CD4-positive, alpha-beta T cell (primary cell): Measurements from ENCODE around the gene ERMARD. TPM values are rescaled to one million over a fixed set of nuclear protein-coding genes. Genes with fewer than 3 reads are reported as not detected.

Experiments
- ATAC-seq: fragments of 200-7000 bp; cut with Tn5 transposase; one replicate; pipeline ENCODE4 v1.10.0; 2022; ENCODE audit warnings: mild to moderate bottlenecking; ENCODE audit not compliant: poor library complexity
- CTCF ChIA-PET: fragments of 350-600 bp; sonication (Branson Sonifier 250); formaldehyde crosslinking; loops from one replicate; lab custom pipeline; 2021; ENCODE audit warnings: antibody characterized with exemption, inconsistent platforms; lab: Charles Lee
- POLR2A ChIA-PET: fragments of 350-600 bp; sonication (Branson Sonifier 250); formaldehyde crosslinking; loops from one replicate; lab custom pipeline; 2021; ENCODE audit warnings: antibody characterized with exemption, inconsistent platforms; lab: Charles Lee
- DNase-seq, 14 experiments: peaks; one replicate each; pipeline ENCODE4 v3.0.0-alpha.2; 2013 to 2020; ENCODE audit warnings: mixed read lengths in 2 of 14
- H3K27ac ChIP-seq, 2 donors: one replicate each; pipeline versions ENCODE4 v1.5.1 to v1.7.0; 2013; ENCODE audit warnings: low read length in 2 of 2, low read depth in 1 of 2, mild to moderate bottlenecking in 1 of 2
- H3K27me3 ChIP-seq, 2 experiments: 1 replicate in 1 of 2; 2 replicates in 1 of 2; pipeline versions ENCODE4 v1.6.1 to v1.7.0; 2013; ENCODE audit warnings: low read length in 2 of 2, control low read depth in 1 of 2, mild to moderate bottlenecking in 1 of 2, moderate library complexity in 1 of 2; ENCODE audit not compliant: insufficient read depth in 2 of 2, control insufficient read depth in 1 of 2
- H3K36me3 ChIP-seq: one replicate; pipeline ENCODE4 v1.6.1; 2013; ENCODE audit warnings: low read length, control low read depth; ENCODE audit not compliant: insufficient read depth
- H3K4me1 ChIP-seq: one replicate; pipeline ENCODE4 v1.6.1; 2013; ENCODE audit warnings: low read length, control low read depth; ENCODE audit not compliant: insufficient read depth
- H3K4me3 ChIP-seq: one replicate; pipeline ENCODE4 v1.5.1; 2013; ENCODE audit warnings: mild to moderate bottlenecking, low read length, moderate library complexity
- H3K9me3 ChIP-seq, 2 experiments: 1 replicate in 1 of 2; 2 replicates in 1 of 2; pipeline versions ENCODE4 v1.6.1 to v1.7.0; 2013; ENCODE audit warnings: low read length in 2 of 2, mild to moderate bottlenecking in 2 of 2, control low read depth in 1 of 2, moderate library complexity in 1 of 2; ENCODE audit not compliant: control insufficient read depth in 1 of 2, insufficient read depth in 1 of 2
- H3K27ac Mint-ChIP-seq: one replicate; pipeline ENCODE4 v1.8.0; 2020; ENCODE audit warnings: mixed read lengths
- H3K27me3 Mint-ChIP-seq: one replicate; pipeline ENCODE4 v1.8.0; 2021; ENCODE audit warnings: mixed read lengths
- H3K36me3 Mint-ChIP-seq: one replicate; pipeline ENCODE4 v1.8.0; 2021; ENCODE audit warnings: low read depth, mixed read lengths
- H3K4me1 Mint-ChIP-seq: one replicate; pipeline ENCODE4 v1.8.0; 2021; ENCODE audit warnings: low read depth, mixed read lengths
- H3K4me3 Mint-ChIP-seq: one replicate; pipeline ENCODE4 v1.8.0; 2020; ENCODE audit warnings: mild to moderate bottlenecking, mixed read lengths
- H3K9me3 Mint-ChIP-seq: one replicate; pipeline ENCODE4 v1.8.0; 2020; ENCODE audit warnings: mixed read lengths
- intact Hi-C, 2 experiments: fragments of 100-400 bp; cut with DNase I in 1 of 2; cut with micrococcal nuclease in 1 of 2; formaldehyde crosslinking; loops; one replicate each; pipeline versions ENCODE4 v1.15.1 to v1.9.0; 2023 to 2025; cut with DNase I, micrococcal nuclease
- total RNA-seq, 174 experiments: library from RNA in 2 of 174; stranded (reverse) in 2 of 174; gene quantifications; one replicate each; pipeline ENCODE4 v1.2.3 and lab custom pipeline; 2021 to 2026
- TF ChIP-seq, protein P1 (sequence below): fragments of 200-600 bp; IDR thresholded peaks from one replicate; pipeline ENCODE4 v1.8.0; 2022; ENCODE audit warnings: antibody characterized with exemption, mild to moderate bottlenecking

Gene ERMARD
- total RNA-seq, 2 experiments from 2014 or later: 24.2 to 26.2 TPM

DNA sequence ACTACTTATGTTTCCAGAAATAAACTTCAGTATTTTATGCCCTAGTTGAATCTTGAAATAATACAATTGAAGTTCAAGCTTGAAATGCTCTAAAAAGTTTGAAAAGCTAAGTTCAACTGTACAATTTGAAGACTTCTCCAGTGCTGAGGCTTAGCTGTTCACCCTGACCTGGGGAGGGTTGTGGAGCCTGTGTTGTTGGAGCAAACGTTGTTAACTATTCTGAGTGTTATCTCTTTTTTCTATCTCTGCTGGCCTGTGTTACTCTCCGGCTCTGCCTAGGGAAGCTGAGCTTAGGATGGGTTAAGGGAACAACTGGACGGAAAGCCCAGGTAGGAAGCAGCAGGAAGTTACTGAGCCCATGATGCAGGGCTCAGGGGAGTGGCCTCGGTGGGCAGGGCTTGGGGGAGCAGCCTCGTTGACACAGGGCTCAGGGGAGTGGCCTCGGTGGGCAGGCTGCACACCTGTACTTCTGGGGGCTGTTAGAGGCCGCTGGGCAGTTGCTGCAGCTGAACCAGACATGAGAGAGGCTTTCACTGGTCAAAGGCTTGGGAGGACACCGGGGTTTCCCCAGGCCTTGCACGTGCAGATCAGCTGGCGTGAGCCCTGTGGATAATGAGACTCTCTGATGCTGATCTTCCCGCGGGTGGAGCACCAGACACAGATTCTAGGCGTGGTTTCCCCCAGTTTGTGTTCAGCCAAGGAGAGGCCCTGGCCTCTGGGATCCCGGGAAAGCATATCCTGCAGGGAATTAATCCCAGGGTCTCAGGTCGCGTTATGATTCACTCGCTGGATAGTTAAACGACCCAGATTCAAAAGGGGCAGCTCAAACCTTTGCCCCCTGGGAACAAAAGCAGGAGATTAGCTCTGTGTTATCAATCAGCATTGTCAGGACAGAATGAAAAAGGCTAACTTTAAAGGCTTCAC lies 58.9 kb downstream of the ERMARD start:
- ATAC-seq: no peak
- Histone ChIP-seq H3K27me3 (no peaks in the 10 kb centered on the region), H3K36me3 (no peaks in the 10 kb centered on the region), H3K4me3 (no peak overlapping the region), H3K27ac (no peak overlapping the region), H3K4me1 (peaks cover 41% of the 10 kb centered on the region), H3K9me3 (peaks cover 0 to 8% of the 10 kb centered on the region in 2 experiments)
- intact Hi-C loops: no loop called here
- Mint-ChIP-seq H3K36me3 (no peaks in the 10 kb centered on the region), H3K9me3 (peaks cover 2% of the 10 kb centered on the region), H3K27ac (no peak overlapping the region), H3K4me3 (no peak overlapping the region), H3K27me3 (peaks cover 28% of the 10 kb centered on the region), H3K4me1 (peaks cover 31% of the 10 kb centered on the region)
- DNase-seq: peak in 1 of 14 experiments; percentile 29
- ChIA-PET POLR2A (no interaction called here), CTCF (no interaction called here)
- TF ChIP-seq, protein P1, sequence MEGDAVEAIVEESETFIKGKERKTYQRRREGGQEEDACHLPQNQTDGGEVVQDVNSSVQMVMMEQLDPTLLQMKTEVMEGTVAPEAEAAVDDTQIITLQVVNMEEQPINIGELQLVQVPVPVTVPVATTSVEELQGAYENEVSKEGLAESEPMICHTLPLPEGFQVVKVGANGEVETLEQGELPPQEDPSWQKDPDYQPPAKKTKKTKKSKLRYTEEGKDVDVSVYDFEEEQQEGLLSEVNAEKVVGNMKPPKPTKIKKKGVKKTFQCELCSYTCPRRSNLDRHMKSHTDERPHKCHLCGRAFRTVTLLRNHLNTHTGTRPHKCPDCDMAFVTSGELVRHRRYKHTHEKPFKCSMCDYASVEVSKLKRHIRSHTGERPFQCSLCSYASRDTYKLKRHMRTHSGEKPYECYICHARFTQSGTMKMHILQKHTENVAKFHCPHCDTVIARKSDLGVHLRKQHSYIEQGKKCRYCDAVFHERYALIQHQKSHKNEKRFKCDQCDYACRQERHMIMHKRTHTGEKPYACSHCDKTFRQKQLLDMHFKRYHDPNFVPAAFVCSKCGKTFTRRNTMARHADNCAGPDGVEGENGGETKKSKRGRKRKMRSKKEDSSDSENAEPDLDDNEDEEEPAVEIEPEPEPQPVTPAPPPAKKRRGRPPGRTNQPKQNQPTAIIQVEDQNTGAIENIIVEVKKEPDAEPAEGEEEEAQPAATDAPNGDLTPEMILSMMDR: no peak

DNA sequence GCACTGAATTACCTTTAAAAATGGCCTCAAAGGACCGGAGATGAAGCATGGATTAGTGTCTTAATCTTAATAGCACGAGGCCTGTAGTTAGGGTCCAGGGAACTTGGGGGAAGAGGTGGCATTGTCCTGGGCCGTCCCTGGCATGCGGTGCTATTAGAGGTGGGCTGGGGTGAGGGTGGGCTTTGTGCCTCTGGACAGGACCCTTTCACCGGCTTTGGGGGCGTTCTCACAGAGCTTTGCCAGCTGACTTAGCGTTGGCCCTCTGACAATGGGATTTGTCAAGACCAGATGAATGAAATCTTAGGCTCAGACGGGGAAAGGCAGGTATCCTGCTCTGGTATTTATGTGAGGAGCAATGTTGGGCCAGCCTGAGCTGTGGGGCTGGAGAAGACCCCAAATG lies 59.6 kb downstream of the ERMARD start:
- H3K9me3 ChIP-seq: peaks cover 6 to 8% of the 10 kb centered on the region in 2 experiments
- DNase-seq (no peak), ATAC-seq (no peak)
- ChIA-PET POLR2A (no interaction called here), CTCF (no interaction called here)
- H3K9me3 Mint-ChIP-seq: peaks cover 2% of the 10 kb centered on the region
- H3K4me1 Mint-ChIP-seq: peaks cover 24% of the 10 kb centered on the region
- no peak overlapping the region for H3K4me3 Mint-ChIP-seq
- no peak overlapping the region for H3K27ac Mint-ChIP-seq
- TF ChIP-seq, protein P1: no peak
- no peaks in the 10 kb centered on the region for H3K27me3 ChIP-seq
- H3K27me3 Mint-ChIP-seq: peaks cover 26% of the 10 kb centered on the region
- H3K27ac ChIP-seq: no peak overlapping the region
- H3K4me1 ChIP-seq: peaks cover 33% of the 10 kb centered on the region
- H3K36me3 Mint-ChIP-seq: no peaks in the 10 kb centered on the region
- intact Hi-C loops: no loop called here
- no peaks in the 10 kb centered on the region for H3K36me3 ChIP-seq
- H3K4me3 ChIP-seq: no peak overlapping the region

DNA sequence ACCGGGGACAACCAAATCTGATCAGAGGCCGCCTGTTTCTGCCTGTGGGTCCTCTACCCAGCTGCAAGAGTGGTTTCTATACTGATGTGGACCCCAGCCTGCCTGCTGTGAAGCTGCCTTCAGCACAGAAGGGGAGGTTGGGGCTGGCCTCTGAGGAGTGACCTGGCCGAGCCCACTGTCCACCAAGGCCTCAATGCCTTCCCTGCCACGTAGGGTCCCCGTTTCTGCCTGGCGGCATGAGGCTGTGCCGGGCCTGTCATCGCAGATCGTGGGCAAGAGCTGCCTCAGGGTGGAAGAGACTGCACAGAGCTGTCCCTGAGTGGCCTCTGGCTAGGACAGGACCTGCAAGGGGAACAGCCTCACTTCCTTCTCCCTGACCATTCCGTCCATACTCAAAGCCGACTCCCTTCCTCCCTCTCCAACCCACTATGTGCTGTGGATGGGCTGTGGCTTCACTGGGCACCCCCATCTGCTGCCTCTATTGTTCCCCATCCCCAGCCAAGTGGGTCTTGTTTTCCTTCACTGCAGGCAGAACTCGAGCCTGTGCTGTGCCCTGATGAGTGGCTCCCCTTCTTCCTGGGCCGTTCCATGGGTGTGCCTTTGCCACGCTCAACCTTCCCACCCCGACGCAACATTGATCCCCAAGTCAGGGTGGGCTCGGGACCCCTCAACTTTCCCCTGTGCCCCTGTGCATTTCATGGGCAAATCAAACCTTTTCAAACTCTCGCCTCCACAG lies 60.3 kb downstream of the ERMARD start:
- Mint-ChIP-seq H3K36me3 (no peaks in the 10 kb centered on the region), H3K4me3 (no peak overlapping the region), H3K4me1 (peaks cover 17% of the 10 kb centered on the region), H3K27me3 (peaks cover 25% of the 10 kb centered on the region), H3K27ac (no peak overlapping the region), H3K9me3 (peaks cover 4% of the 10 kb centered on the region)
- intact Hi-C loops: no loop called here
- H3K9me3 ChIP-seq: peaks cover 8 to 9% of the 10 kb centered on the region in 2 experiments
- no peaks in the 10 kb centered on the region for H3K27me3 ChIP-seq
- CTCF ChIA-PET: no interaction called here
- H3K4me3 ChIP-seq: no peak overlapping the region
- ATAC-seq (no peak), DNase-seq (no peak)
- H3K27ac ChIP-seq: no peak overlapping the region
- H3K4me1 ChIP-seq: peaks cover 27% of the 10 kb centered on the region
- H3K36me3 ChIP-seq: no peaks in the 10 kb centered on the region
- TF ChIP-seq, protein P1: no peak
- POLR2A ChIA-PET: no interaction called here
